Measurements from ENCODE around the gene AP3S2.
"Not testable (repeated sequence)": the region's sequence is repeated elsewhere in the genome, so short reads cannot be mapped to it uniquely, and the experiment has no call there.

The AP3S2 gene

DNA sequence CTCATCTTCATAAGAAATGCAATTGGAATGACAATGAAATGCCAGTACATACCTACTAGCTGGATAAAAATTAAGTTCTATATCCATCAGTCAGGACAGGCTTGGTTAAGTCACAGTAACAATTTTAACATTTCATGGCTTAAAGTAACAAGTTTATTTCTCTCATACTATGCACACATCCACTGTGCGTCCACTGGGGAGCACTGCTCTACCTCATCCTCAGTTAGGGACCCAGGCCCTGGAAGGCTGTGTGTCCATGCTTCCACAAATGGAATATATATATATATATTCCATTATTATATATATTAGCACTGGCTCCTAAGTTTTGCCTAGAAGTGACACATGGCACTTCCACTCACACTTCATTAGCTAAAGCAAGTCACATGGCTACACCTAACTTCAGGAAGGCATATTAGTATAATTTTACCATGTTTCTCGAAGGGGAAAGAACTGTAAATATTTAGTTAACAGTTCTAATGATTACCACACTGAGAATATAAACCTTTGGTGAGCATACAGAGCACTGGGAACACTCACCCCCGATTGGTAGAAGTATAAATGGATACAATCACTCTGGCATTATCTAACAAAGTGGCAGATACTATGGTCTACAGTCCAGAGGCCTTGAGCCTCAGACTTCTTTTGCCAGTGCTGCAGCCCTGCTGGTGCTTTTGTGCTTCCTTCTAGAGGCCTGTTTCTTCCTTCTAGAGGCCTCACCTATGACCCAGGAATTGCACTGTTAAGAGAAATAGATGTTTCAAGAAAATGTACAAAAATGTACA, 28.6 kb downstream of the AP3S2 start:
- no peak for DNase-seq (ENCODE audit: low read depth)

DNA sequence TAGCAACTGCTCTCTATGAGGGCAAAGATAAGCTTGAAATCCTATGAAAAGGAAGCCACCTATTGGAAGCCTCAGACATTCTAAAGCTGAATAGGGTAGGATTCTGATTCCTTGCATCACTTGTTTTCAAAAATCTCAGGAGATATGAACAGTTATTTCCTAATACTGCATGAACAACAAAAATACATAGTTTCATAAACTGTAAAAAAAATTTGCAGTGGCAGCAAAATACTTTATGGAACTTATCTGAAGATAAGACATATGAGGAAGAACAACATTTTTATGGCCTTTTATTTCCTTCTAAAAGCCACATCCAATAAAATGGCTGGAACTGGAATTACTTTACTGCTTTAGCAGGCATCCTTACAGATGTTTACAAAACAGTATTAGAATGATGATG, 29.9 kb downstream of the AP3S2 start:
- DNase-seq (ENCODE audit: low read depth), result peak; percentile 21

DNA sequence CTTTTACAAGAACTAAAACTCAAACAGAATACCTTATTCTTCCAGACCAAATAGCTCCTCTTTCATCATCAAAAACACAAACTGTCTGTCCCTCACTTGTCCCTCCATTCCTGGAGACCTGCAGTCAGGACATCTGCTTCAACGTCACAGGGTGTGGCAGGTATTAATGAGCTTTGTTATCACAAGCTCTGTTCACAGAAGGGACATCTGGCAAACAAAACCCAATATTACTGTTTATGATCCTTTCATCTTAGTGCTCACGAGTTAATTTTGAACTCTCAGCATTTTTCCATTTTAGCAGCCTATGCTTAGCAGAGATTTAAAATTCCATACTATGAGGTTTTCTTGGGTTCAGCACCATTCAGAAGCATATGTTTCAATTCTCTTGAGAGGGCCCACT, 32.9 kb downstream of the AP3S2 start:
- no peak for DNase-seq (ENCODE audit: low read depth)

DNA sequence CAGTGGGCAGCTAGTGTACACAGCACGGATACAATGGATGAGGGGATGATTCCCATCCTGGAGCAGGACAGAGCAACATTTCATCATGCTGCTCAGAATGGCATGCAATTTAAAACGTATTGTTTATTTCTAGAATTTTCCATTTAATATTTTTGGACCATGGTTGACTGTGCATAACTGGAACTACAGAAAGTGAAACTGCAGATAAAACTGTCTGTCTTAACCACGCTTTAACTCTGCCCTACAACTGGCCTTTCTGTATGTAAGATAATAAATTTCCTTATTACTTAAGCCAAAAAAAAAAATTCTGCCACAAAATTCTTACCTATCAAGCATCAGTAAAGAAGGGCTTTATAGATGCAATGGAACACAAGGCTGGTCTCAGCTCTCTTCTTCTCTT, 33.4 kb downstream of the AP3S2 start:
- DNase-seq (ENCODE audit: low read depth), result peak; percentile 11

DNA sequence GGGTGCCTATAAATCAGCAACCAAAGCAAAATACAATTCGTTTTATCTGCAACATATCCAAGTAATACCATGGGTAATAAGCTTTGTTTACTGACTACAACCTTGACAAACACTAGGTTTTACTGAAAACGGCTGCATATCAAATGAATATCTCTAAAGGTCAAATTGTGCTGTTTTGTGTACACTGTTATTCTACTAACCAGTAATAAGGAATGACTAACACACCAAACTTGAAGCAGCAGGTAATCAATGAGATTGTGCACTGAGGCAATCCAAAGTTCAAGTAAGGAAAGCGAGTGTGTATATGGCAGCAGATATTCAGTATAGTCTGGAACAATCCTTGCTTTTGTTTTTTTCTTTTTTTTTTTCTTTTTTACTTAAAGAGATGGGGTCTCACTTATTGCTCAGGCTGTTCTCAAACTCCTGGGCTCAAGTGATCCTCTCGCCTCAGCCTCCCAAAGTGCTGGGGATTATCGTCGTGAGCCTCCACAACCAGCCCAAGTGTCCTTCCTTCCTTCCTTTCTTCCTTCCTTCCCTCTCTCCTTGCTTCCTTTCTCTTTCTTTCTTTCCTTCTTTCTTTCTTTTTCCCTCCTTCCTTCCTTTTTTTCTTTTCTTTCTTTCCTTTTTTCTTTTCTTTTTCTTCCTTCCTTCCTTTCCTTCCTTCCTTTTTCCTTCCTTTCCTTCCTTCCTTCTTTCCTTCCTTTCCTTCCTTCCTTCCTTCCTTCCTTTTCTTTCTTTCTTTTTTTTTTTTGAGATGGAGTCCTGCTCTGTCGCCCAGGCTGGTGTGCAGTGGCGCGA, 34.9 kb downstream of the AP3S2 start:
- DNase-seq (ENCODE audit: low read depth), result no peak

DNA sequence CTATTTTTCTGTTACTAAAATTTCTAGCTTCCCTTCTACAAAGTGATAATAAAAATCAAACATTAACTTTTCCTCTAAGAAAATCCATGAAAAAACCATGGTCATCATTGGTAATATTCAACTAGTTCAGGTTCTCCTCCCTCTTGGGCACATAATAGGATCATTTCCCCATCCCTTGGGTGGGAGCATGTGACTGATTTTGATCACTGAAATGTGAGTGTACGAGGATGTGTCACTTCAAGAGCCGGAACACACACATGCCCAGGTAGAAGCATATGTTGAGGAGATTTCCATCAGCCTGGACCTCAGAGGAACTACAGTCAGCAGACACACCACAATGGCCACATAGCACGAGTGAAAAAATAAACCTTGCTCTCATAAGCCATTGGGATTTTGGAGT, 36.1 kb downstream of the AP3S2 start:
- DNase-seq (ENCODE audit: low read depth), result no peak

DNA sequence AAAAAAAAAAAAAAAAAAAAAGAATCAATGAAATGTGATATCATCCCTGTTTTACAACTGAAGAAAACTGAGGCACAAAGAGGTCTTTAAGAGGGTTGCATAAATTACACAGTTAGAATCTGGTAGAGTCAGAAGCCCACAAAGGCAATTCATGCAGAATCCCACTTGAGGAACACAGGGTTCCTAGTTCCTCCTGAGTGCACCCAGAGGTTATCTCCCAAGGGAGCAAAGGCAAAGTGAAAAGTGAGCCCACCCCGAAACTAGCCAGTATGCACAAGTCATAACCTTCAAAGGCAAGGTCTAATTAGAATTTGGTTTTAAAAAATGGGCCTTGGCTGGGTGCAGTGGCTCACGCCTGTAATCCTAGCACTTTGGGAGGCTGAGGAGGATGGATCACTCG, 37.8 kb downstream of the AP3S2 start:
- no peak for DNase-seq (ENCODE audit: low read depth)

DNA sequence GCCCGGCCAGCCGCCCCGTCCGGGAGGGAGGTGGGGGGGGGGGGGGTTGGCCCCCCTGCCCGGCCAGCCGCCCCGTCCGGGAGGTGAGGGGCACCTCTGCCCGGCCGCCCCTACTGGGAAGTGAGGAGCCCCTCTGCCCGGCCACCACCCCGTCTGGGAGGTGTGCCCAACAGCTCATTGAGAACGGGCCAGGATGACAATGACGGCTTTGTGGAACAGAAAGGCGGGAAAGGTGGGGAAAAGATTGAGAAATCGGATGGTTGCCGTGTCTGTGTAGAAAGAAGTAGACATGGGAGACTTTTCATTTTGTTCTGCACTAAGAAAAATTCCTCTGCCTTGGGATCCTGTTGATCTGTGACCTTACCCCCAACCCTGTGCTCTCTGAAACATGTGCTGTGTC, 38.9 kb downstream of the AP3S2 start:
- DNase-seq (ENCODE audit: low read depth), result not testable (repeated sequence)

DNA sequence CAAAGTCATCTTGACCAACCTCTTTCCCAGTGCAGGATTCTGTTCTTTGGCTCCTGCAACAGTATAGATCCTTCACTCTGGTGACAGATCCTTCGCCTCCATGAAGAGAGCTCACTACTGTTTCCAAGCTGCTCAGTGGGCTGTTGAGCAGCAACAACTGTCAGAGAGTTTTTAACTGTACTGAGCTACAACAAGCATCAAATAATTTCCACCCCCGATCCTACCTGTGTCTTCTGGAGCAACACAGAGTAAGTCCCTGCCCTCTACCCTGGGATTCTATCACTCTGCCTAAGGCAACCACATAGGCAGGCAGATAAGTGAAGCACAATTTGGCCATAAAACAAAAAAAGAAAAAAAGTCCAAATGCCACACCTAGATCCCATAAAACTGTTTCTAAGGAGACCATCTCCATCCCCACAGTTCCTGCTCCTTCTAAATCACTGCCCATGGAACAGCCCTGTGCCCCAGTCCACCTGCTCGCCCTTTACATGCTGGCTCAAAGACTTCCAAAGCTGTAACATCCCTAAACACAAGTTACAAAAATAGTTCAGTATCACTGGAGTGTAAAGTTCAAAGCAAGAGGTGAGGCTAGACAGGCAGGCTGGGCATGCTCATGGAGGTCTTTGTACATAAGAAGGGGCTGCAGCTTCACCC, 41.3 kb downstream of the AP3S2 start:
- no peak for DNase-seq (ENCODE audit: low read depth)

DNA sequence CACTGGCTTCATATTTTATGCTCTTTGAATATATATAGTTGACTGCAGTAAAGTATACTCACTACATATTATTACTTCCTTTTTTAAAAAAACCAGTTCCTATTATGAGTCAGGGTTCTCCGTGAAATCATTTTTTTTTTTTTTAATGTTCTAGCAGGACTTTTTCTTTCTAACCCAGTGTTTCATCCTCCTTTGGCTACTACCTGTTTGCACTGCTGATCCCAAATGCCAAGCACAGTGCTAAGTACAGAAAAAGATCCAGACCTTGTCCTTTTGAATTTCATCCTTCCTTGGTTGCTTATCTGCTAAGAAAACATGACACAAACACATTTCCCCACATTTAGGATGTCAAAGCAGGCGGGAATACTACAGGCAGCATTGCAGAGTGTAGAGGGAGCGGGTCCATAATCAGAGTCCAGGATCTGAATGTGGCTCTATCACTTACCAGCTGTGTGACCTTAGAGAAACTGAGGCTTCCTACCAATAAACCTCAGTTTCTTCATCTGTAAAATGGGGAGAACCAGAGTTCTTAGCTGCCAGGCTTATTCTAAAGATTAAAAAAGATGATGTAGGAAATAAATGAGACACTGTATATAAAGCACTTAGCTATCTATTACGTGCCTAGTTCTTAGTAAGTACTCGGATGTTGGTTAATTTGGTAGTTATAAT, 42.0 kb downstream of the AP3S2 start:
- no peak for DNase-seq (ENCODE audit: low read depth)

DNA sequence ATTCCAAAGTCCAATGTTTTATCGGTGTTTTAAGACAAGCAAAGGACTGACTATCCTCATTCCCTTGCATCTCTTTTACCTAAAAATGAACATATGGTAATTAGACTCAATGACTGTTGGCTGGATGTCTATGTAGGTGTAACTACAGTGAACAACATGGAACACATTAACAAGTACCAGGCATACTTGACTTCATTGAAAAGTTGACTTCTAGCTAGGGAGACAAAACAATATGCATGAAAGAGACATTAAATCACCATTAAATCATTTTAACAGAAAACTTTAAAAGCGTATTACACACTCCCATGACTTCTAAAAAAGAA, 44.9 kb downstream of the AP3S2 start:
- no peak for DNase-seq (ENCODE audit: low read depth)

DNA sequence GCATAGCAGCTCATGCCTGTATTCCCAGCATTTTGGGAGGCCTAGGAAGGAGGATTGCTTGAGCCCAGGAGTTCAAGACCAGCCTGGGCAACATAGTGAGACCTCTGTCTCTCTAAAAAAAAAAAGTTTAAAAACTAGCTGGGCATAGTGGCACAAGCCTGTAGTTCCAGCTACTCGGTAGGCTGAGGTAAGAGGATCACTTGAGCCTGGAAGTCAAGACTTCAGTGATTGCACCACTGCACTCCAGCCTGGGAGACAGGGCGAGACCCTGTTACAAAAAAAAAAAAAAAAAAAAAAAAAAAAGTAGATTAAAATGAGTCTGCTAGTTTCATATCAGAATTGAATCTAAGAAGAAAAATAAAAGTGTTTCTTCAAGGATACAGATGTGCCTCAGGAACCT, 46.7 kb downstream of the AP3S2 start:
- no peak for DNase-seq (ENCODE audit: low read depth)

DNA sequence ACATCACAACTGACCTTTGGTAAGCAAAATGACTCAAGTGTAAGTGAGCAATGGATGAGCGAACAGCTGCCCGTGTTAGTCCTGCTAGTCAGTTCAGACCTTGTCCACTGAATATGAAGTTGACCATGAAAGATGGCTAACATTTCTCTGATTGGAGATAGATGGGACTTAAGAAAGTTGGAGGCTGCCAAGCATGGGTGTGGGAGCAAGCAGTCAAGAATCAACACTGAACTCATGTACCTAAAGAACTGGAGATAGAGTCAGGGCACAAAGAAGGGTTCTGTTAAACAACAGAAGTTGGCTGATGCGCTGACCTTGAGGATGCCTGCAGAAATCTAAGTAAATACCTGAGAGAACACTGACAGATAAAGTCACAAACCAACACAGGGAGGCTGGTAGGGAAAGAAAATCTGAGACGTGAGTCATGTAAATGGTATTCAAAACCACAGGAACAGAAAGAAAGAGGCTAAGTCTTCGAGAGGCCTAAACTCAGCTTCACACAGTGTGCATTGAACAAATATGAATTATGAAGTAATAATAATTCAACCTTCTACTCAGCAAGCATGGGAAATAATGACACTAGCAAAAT, 48.4 kb downstream of the AP3S2 start:
- peak; percentile 75 for DNase-seq (ENCODE audit: low read depth)

DNA sequence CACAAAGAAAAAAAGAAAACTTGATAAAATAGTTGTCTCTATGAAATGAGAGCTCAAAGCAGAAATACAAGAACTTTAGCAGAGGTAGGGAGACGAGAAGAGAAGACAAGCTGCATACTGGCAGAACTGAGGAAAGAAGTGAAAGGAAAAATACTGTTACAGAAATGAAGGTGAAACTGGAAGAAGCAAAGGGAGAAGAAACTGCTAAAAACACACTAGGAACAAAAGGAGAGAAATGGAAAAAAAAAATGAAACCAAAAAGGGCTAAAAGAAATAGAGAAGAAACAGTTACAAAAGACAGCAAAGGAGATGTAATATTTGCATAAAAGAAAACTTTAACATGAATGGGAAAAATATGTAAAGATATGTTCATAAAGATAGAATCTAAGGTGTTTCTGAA, 51.8 kb downstream of the AP3S2 start:
- DNase-seq (ENCODE audit: low read depth), result no peak

DNA sequence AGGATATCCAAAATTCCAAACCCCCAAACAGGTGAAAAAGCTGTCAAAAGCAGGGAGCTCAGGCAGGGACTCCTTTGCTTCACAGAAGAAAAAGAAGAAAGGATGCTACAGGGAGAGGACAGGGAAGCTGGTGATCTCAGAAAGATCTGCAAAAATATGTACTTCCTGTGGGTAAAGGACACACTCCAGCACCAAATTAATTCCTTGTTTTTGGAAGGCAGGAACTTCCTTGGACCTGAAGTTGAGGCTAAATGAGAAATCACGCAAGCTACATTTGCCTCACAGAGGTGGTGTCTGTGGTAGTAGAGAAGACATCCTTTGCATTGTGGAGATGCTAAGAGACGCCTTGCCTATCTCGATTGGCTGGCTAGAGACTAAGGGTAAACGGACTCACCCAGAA, 52.5 kb downstream of the AP3S2 start:
- DNase-seq (ENCODE audit: low read depth), result no peak

DNA sequence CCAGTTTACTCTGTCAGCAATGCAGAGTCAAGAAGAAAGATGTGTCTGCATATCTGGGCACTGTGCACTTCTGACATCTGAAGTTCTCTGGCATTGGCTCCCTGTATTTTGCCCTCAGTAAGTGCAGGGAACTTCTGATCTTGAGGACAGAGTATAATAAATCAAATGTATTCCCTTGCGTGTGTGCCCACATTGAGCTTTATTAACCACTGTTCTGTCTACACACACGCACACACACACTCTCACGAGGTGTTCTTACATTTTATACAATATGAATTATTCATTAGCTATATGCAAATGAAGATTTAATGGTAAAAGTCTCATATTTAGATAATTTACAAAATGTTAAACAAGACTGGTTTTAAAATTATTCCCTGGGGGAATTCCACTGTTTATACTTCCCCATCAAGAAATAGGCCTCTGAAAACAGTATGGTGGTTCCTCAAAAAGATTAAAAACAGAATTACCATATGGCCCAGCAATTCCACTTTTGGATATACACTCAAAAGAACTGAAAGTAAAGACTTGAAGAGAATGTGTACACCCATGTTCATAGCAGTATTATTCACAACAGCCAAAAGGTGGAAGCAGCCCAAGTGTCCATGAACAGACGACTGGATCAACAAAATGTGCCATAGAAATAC, 54.5 kb downstream of the AP3S2 start:
- no peak for DNase-seq (ENCODE audit: low read depth)

DNA sequence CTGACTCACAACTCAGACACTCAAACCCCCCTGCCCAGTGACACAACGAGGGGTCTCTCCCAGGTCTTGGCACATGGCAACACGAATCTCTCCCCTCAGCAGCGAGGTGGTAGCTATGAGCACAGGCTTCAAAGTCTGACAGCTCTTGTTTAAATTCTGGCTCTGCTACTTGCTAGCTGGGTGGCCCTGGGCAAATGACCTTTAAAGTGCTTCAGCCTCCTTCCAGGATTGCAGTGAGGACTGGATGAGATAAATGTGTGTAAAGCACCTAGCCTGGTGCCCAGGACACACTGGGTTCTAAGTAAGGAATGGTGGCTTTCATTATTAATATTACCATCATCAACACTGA, 56.0 kb downstream of the AP3S2 start:
- no peak for DNase-seq (ENCODE audit: low read depth)

DNA sequence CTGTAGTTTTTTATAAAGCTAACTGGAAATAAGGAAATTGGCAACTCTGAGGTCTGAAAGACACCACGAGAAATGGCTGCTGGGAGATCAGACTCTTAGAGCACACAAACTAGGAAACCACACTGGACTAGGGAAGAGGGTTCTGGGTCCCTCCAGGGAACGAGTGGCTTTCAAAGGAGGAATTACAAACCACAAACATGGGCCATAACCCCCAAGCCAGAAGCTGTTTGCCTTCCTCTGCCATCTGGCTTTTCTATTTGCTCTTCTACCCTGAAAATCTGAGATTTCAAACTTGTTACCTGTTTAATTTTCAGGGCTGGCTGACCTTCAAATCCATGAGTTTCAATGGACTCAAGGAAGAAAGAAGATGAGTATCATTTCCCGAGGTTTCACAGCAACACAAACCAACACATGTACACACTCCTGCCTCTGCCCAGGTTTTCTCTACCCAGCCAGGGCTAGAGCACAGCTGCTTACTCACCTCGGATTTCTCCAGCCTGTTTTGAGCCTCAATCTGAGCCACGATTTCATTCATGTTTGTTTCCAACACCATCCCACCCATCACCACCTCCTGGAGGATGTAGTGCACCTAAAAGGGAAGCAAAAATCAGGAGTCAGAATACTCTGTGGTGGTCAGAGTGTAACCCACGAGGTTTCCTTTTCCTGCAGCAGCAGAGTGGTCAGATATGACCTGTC, 56.5 kb downstream of the AP3S2 start:
- peak; percentile 60 for DNase-seq (ENCODE audit: low read depth)

DNA sequence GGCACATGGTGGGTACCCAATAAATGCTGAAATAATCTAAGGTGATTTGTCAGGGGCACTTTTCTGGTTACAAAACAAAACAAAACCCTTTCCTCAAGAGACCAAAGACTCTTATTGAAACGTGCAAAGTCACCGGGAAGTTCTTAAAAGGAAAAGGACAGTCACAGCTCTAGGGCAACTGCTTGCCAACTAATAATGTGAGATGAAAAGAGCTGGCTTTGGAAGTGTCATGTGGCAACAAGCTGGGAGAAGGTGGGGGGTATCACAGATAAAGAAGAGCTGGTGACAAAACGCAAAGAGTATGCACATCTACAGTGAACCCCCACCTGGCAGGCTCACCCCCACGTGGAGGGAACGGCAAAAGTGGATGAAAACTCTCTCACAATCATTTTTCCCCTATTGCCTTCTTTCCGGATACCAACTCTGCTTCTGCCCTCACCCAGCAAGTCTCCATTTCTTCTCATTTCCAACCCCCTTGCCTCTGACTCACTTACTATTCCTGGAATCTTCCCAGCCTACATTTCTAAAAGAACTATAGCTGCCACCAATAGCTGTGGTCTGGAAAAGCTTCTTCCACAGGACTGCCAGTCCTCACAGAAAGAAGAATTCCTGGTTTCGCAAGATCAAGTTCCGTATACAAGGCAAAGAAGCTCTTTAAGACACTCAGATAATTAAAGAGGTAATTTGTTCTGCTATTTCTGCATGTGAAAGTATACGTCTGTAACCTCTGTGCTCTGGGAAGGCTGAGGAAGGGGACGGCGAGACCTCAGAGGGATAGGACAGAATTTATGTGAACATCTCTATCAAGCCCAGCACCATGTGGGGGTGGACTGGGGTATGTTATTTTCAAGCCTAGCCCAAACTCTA, 57.3 kb downstream of the AP3S2 start:
- peak; percentile 95 for DNase-seq (ENCODE audit: low read depth)

DNA sequence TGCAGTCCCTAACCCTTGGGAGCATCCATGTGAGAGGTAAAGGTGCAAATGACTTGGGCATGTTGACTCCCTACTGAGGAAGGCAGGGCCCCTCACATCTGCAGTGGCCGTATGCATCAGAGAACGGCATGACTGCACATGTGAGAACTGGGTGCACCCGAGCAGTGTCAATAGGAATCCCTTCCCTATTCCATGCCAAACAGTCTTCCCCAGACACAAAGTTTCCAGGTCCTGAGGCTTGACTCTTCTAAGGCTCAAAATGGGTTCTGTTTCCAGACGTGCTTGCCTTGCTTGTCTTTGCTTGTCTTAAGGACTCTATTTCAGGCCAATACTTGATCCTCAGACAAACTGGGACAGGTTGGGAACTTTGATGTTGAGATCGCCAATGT, 58.6 kb downstream of the AP3S2 start:
- DNase-seq (ENCODE audit: low read depth), result no peak
